ENCODE measurements around the gene SLC1A2. TPM values are rescaled to one million over a fixed set of nuclear protein-coding genes. Genes with fewer than 3 reads are reported as not detected.

Gene SLC1A2
- total RNA-seq, 1 donor from 2014 or later: 0.07 TPM

- H3K36me3 Mint-ChIP-seq (ENCODE audit: insufficient read depth): no peaks in the 10 kb centered on the region
- no peaks in the 10 kb centered on the region for H3K9me3 Mint-ChIP-seq (ENCODE audit: low read depth)
- DNase-seq (ENCODE audit: low spot score, unreplicated experiment): no peak
- no peak overlapping the region for H3K4me3 Mint-ChIP-seq (ENCODE audit: low read depth)
- no peak for TF ChIP-seq CTCF (IDR thresholded peaks at IDR 0.05; ENCODE audit: unreplicated experiment)
- no peak overlapping the region for H3K27ac Mint-ChIP-seq
- peaks cover 4% of the 10 kb centered on the region for H3K27me3 Mint-ChIP-seq
- H3K4me1 Mint-ChIP-seq (ENCODE audit: low read depth): no peaks in the 10 kb centered on the region
These were observed 173.6 kb downstream of the SLC1A2 start for GRCh38 chr11:35245786-35246185.

GRCh38 chr11:35245056-35245455 lies 174.3 kb downstream of the SLC1A2 start:
- H3K27ac Mint-ChIP-seq: no peak overlapping the region
- TF ChIP-seq CTCF (IDR thresholded peaks at IDR 0.05; ENCODE audit: unreplicated experiment): no peak
- no peaks in the 10 kb centered on the region for H3K4me1 Mint-ChIP-seq (ENCODE audit: low read depth)
- no peak for DNase-seq (ENCODE audit: low spot score, unreplicated experiment)
- no peaks in the 10 kb centered on the region for H3K36me3 Mint-ChIP-seq (ENCODE audit: insufficient read depth)
- H3K9me3 Mint-ChIP-seq (ENCODE audit: low read depth): no peaks in the 10 kb centered on the region
- no peak overlapping the region for H3K4me3 Mint-ChIP-seq (ENCODE audit: low read depth)
- H3K27me3 Mint-ChIP-seq: peaks cover 6% of the 10 kb centered on the region

GRCh38 chr11:35243774-35244173 lies 175.6 kb downstream of the SLC1A2 start:
- H3K36me3 Mint-ChIP-seq (ENCODE audit: insufficient read depth): no peaks in the 10 kb centered on the region
- H3K4me3 Mint-ChIP-seq (ENCODE audit: low read depth): no peak overlapping the region
- no peak for TF ChIP-seq CTCF (IDR thresholded peaks at IDR 0.05; ENCODE audit: unreplicated experiment)
- no peaks in the 10 kb centered on the region for H3K9me3 Mint-ChIP-seq (ENCODE audit: low read depth)
- no peak for DNase-seq (ENCODE audit: low spot score, unreplicated experiment)
- H3K27ac Mint-ChIP-seq: no peak overlapping the region
- H3K4me1 Mint-ChIP-seq (ENCODE audit: low read depth): no peaks in the 10 kb centered on the region
- peaks cover 7% of the 10 kb centered on the region for H3K27me3 Mint-ChIP-seq

GRCh38 chr11:35242412-35243242 lies 176.7 kb downstream of the SLC1A2 start:
- Mint-ChIP-seq H3K4me1 (ENCODE audit: low read depth) (peaks cover 1% of the 10 kb centered on the region), H3K27me3 (peaks cover 7% of the 10 kb centered on the region), H3K4me3 (ENCODE audit: low read depth) (no peak overlapping the region), H3K9me3 (ENCODE audit: low read depth) (no peaks in the 10 kb centered on the region), H3K27ac (no peak overlapping the region), H3K36me3 (ENCODE audit: insufficient read depth) (no peaks in the 10 kb centered on the region)
- DNase-seq (ENCODE audit: low spot score, unreplicated experiment): no peak
- TF ChIP-seq CTCF (IDR thresholded peaks at IDR 0.05; ENCODE audit: unreplicated experiment): no peak

GRCh38 chr11:35241531-35241930 lies 177.8 kb downstream of the SLC1A2 start:
- Mint-ChIP-seq H3K4me1 (ENCODE audit: low read depth) (peaks cover 5% of the 10 kb centered on the region), H3K4me3 (ENCODE audit: low read depth) (no peak overlapping the region), H3K27ac (no peak overlapping the region), H3K36me3 (ENCODE audit: insufficient read depth) (no peaks in the 10 kb centered on the region), H3K27me3 (peaks cover 7% of the 10 kb centered on the region), H3K9me3 (ENCODE audit: low read depth) (no peaks in the 10 kb centered on the region)
- TF ChIP-seq CTCF (IDR thresholded peaks at IDR 0.05; ENCODE audit: unreplicated experiment): no peak
- DNase-seq (ENCODE audit: low spot score, unreplicated experiment): no peak
